DND-41 (cell line): ENCODE measurements around the gene GFOD2.

Experiments
- ATAC-seq: fragments of 200-7000 bp; cut with Tn5 transposase; 3 replicates; pipeline ENCODE4 v1.9.1; 2021; ENCODE audit warnings: low read depth; ENCODE audit not compliant: insufficient read depth
- DNase-seq: peaks from one replicate; pipeline ENCODE4 v3.0.0-alpha.2; 2020
- H2AFZ ChIP-seq: 2 replicates; pipeline ENCODE4 v1.6.0; 2012; ENCODE audit warnings: low read depth, low read length
- H3K27ac ChIP-seq: 2 replicates; pipeline ENCODE4 v1.5.1; 2012; ENCODE audit warnings: low read length, inconsistent platforms
- H3K27me3 ChIP-seq: fragments of 200-600 bp; sonication (generic); 2 replicates; pipeline ENCODE4 v1.6.0; 2012; ENCODE audit warnings: low read length, mild to moderate bottlenecking, inconsistent platforms; ENCODE audit not compliant: insufficient read depth, poor library complexity
- H3K36me3 ChIP-seq: 2 replicates; pipeline ENCODE4 v1.5.1; 2012; ENCODE audit warnings: low read length, inconsistent platforms; ENCODE audit not compliant: insufficient read depth
- H3K4me1 ChIP-seq: 2 replicates; pipeline ENCODE4 v1.5.1; 2012; ENCODE audit warnings: mild to moderate bottlenecking, low read length; ENCODE audit not compliant: insufficient read depth
- H3K4me2 ChIP-seq: 2 replicates; pipeline ENCODE4 v1.6.0; 2012; ENCODE audit warnings: mild to moderate bottlenecking, moderate library complexity, low read length, inconsistent platforms; ENCODE audit not compliant: insufficient read depth
- H3K4me3 ChIP-seq, 2 experiments: fragments of 200-600 bp in 1 of 2; shearing (Covaris generic) in 1 of 2; 2 replicates each; pipeline ENCODE4 v1.5.1; 2012 to 2016; ENCODE audit warnings: inconsistent platforms in 2 of 2, low read length in 2 of 2, mild to moderate bottlenecking in 2 of 2, low read depth in 1 of 2, moderate library complexity in 1 of 2
- H3K79me2 ChIP-seq: 2 replicates; pipeline ENCODE4 v1.6.0; 2012; ENCODE audit warnings: low read length, inconsistent platforms; ENCODE audit not compliant: insufficient read depth
- H3K9ac ChIP-seq: 2 replicates; pipeline ENCODE4 v1.6.0; 2012; ENCODE audit warnings: low read depth, mild to moderate bottlenecking, inconsistent platforms, low read length, moderate library complexity
- H3K9me3 ChIP-seq: 2 replicates; pipeline ENCODE4 v1.5.1; 2012; ENCODE audit warnings: low read length, moderate library complexity, mild to moderate bottlenecking, inconsistent platforms; ENCODE audit not compliant: insufficient read depth, severe bottlenecking
- H4K20me1 ChIP-seq: 2 replicates; pipeline ENCODE4 v1.6.0; 2012; ENCODE audit warnings: low read length; ENCODE audit not compliant: insufficient read depth
- CTCF ChIP-seq: IDR thresholded peaks from 2 replicates; pipeline ENCODE4 v1.5.1; 2012; ENCODE audit warnings: borderline replicate concordance, low read length, moderate library complexity, mild to moderate bottlenecking; ENCODE audit not compliant: poor library complexity, severe bottlenecking; ENCODE audit errors: extremely low read depth
- EZH2 ChIP-seq: IDR thresholded peaks from 3 replicates; pipeline ENCODE4 v1.6.1; 2012; ENCODE audit warnings: borderline replicate concordance, low read depth, mild to moderate bottlenecking, moderate library complexity, low read length, inconsistent platforms; ENCODE audit not compliant: severe bottlenecking

Gene GFOD2

GRCh38 chr16:67660564-67661028 lies 58.5 kb downstream of the GFOD2 start, which contains the start of gene PARD6A:
TSS of gene PARD6A (plus strand) at chr16:67660960. CDS start at chr16:67661039, 79 bp downstream.
- TF ChIP-seq EZH2, result no peak
- H3K27ac ChIP-seq, result peak within 1 kb of the TSS; percentile 89
- peak within 1 kb of the TSS; percentile 98 for H2AFZ ChIP-seq
- no peaks in the 10 kb centered on the region for H3K27me3 ChIP-seq
- peak; percentile 79 for ATAC-seq
- no peaks in the 10 kb centered on the region for H3K9me3 ChIP-seq
- peaks cover 65% of the 10 kb centered on the region for H3K36me3 ChIP-seq
- H3K9ac ChIP-seq, result peak within 1 kb of the TSS; percentile 83
- H3K4me1 ChIP-seq, result peaks cover 42% of the 10 kb centered on the region
- H3K79me2 ChIP-seq, result peaks cover 20% of the 10 kb centered on the region
- H3K4me3 ChIP-seq, result peak within 1 kb of the TSS; percentile 60 to 95
- peak within 1 kb of the TSS; percentile 97 for H3K4me2 ChIP-seq
- H4K20me1 ChIP-seq, result peaks cover 38% of the 10 kb centered on the region; the same call in 1 of the 2 replicates
- DNase-seq, result peak; percentile 96

GRCh38 chr16:67659675-67660563 lies 59.2 kb downstream of the GFOD2 start, which contains the start of gene ACD:
TSS of gene ACD (minus strand) at chr16:67660260. CDS start at chr16:67660220, 40 bp downstream.
- H3K9me3 ChIP-seq, result no peaks in the 10 kb centered on the region
- peak within 1 kb of the TSS; percentile 60 to 95 for H3K4me3 ChIP-seq
- ATAC-seq, result peak; percentile 73
- peak within 1 kb of the TSS; percentile 98 for H2AFZ ChIP-seq
- H3K27ac ChIP-seq, result peak within 1 kb of the TSS; percentile 89
- peaks cover 20% of the 10 kb centered on the region for H3K79me2 ChIP-seq
- DNase-seq, result peak; percentile 92
- peaks cover 36% of the 10 kb centered on the region for H3K4me1 ChIP-seq
- peaks cover 38% of the 10 kb centered on the region for H4K20me1 ChIP-seq
- H3K4me2 ChIP-seq, result peak within 1 kb of the TSS; percentile 97
- TF ChIP-seq CTCF (no peak), EZH2 (no peak)
- H3K36me3 ChIP-seq, result peaks cover 71% of the 10 kb centered on the region
- H3K9ac ChIP-seq, result peak within 1 kb of the TSS; percentile 83
- no peaks in the 10 kb centered on the region for H3K27me3 ChIP-seq

GRCh38 chr16:67658849-67659674 lies 60.1 kb downstream of the GFOD2 start:
- Histone ChIP-seq H3K27me3 (no peaks in the 10 kb centered on the region), H2AFZ (peak overlapping the region; percentile 81; the same call in 1 of the 2 replicates), H3K9ac (peak overlapping the region; percentile 83), H3K4me3 (peak overlapping the region; percentile 60 to 95; a peak in 3 of 4 replicates), H4K20me1 (peaks cover 43% of the 10 kb centered on the region), H3K4me2 (peak overlapping the region; percentile 97), H3K27ac (peak overlapping the region; percentile 76), H3K36me3 (peaks cover 72% of the 10 kb centered on the region), H3K4me1 (peaks cover 29% of the 10 kb centered on the region), H3K9me3 (no peaks in the 10 kb centered on the region), H3K79me2 (peaks cover 20% of the 10 kb centered on the region)
- no peak for ATAC-seq
- DNase-seq, result no peak
- no peak for TF ChIP-seq CTCF
- no peak for TF ChIP-seq EZH2
